SU-DHL-6 (cell line): ENCODE results near the gene PAH.
"Not testable (repeated sequence)": the region's sequence is repeated elsewhere in the genome, so short reads cannot be mapped to it uniquely, and the experiment has no call there.

Experiments
- CTCF ChIP-seq: fragments of 200-600 bp; sonication (generic); IDR thresholded peaks from one replicate; pipeline ENCODE4 v1.5.1; 2017; ENCODE audit warnings: antibody characterized with exemption, mild to moderate bottlenecking, low read length, moderate library complexity; ENCODE audit not compliant: insufficient read depth, poor library complexity, severe bottlenecking
- EZH2phosphoT487 ChIP-seq: fragments of 200-600 bp; sonication (generic), shearing (Covaris generic); conservative IDR thresholded peaks from 2 replicates; pipeline ENCODE4 v1.6.1; 2018; ENCODE audit warnings: mild to moderate bottlenecking, antibody characterized with exemption, low read length, moderate library complexity, mixed read lengths

GRCh38 chr12:102832826-102833225 lies 84.2 kb downstream of the PAH start:
- TF ChIP-seq CTCF, EZH2phosphoT487: not testable (repeated sequence)
